Stimulated activated naive CD8-positive, alpha-beta T cell treated with anti-CD3 and anti-CD28 coated beads, Interleukin-15, amount 100 ng/mL, for 72 hours (primary cell): ENCODE measurements around the gene NRAP.
"Not testable (repeated sequence)": the region's sequence is repeated elsewhere in the genome, so short reads cannot be mapped to it uniquely, and the experiment has no call there.

Experiments
- ATAC-seq: fragments of 150-1000 bp; cut with Tn5 transposase; 2 replicates; pipeline ENCODE4 v1.10.0; 2021; ENCODE audit warnings: mild to moderate bottlenecking, moderate library complexity
- DNase-seq, 2 donors: peaks; one replicate each; pipeline ENCODE4 v3.0.0; 2021 to 2022
- H3K27ac Mint-ChIP-seq, 2 donors: one replicate each; pipeline ENCODE4 v1.8.0; 2022; ENCODE audit warnings: mild to moderate bottlenecking in 2 of 2, mixed read lengths in 2 of 2, moderate library complexity in 2 of 2
- H3K27me3 Mint-ChIP-seq: one replicate; pipeline ENCODE4 v1.8.0; 2022; ENCODE audit warnings: mixed read lengths
- H3K4me1 Mint-ChIP-seq: one replicate; pipeline ENCODE4 v1.8.0; 2022; ENCODE audit warnings: mild to moderate bottlenecking, mixed read lengths
- H3K4me3 Mint-ChIP-seq, 2 donors: one replicate each; pipeline ENCODE4 v1.8.0; 2022; ENCODE audit warnings: mild to moderate bottlenecking in 2 of 2, mixed read lengths in 2 of 2, moderate library complexity in 1 of 2
- H3K9me3 Mint-ChIP-seq, 2 donors: one replicate each; pipeline ENCODE4 v1.8.0; 2022; ENCODE audit warnings: mixed read lengths in 2 of 2

NRAP gene

GRCh38 chr10:113661332-113661731 lies 2.5 kb downstream of the NRAP start:
- Mint-ChIP-seq H3K27ac (no peak overlapping the region), H3K27me3 (peaks cover 20% of the 10 kb centered on the region), H3K9me3 (no peaks in the 10 kb centered on the region), H3K4me1 (peaks cover 5% of the 10 kb centered on the region), H3K4me3 (no peak overlapping the region)
- no peak for DNase-seq
- no peak for ATAC-seq

GRCh38 chr10:113657544-113657943 lies 6.3 kb downstream of the NRAP start:
- Mint-ChIP-seq H3K4me3 (no peak overlapping the region), H3K9me3 (no peaks in the 10 kb centered on the region)

GRCh38 chr10:113656896-113657295 lies 6.9 kb downstream of the NRAP start:
- no peak overlapping the region for H3K27ac Mint-ChIP-seq
- no peaks in the 10 kb centered on the region for H3K4me1 Mint-ChIP-seq
- DNase-seq (no peak), ATAC-seq (no peak)
- no peak overlapping the region for H3K4me3 Mint-ChIP-seq
- H3K27me3 Mint-ChIP-seq, result peaks cover 47% of the 10 kb centered on the region
- no peaks in the 10 kb centered on the region for H3K9me3 Mint-ChIP-seq

More at GRCh38 chr10:113657544-113657943, 6.3 kb downstream of the NRAP start:
- Mint-ChIP-seq H3K27ac (no peak overlapping the region), H3K4me1 (no peaks in the 10 kb centered on the region), H3K27me3 (peaks cover 45% of the 10 kb centered on the region)
- DNase-seq, result no peak
- ATAC-seq, result no peak

DNA sequence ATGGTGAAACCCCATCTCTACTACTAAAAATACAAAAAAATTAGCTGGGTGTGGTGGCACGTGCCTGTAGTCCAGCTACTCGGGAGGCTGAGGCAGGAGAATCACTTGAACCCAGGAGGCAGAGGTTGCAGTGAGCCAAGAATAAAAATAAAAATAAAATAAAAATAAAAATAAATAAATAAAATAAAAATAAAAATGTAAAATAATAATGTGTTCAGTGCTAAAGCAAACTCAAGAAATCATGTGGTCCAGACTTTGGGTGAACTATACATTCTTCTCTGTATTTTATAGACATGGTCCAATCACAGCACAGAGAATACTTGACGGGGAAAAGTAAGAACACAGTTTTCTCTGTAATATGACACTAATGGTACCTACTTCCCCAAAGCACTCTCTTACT lies 11.4 kb downstream of the NRAP start:
- H3K27me3 Mint-ChIP-seq, result peaks cover 53% of the 10 kb centered on the region
- not testable (repeated sequence) for H3K9me3 Mint-ChIP-seq, ATAC-seq, H3K4me1 Mint-ChIP-seq, H3K4me3 Mint-ChIP-seq, DNase-seq, H3K27ac Mint-ChIP-seq

DNA sequence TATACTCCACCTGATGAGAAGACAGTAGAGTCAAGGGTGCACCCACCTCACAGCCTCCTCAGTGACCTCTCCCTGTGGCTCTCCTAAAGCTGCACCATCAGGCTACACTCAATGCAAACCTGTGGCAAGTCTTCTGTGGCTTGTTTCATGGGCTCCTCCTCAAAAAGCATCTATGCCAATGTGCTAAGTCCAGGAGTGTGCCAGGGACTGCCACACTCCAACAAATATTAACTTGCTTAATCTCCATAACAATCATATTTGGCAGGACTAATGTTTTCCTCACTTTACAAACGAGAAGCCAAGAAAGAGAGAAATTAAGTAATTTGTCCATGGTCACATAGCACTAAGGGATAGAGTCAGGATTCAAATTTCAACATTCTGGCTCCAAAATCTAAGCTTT lies 11.9 kb downstream of the NRAP start:
- Mint-ChIP-seq H3K4me1 (no peaks in the 10 kb centered on the region), H3K27me3 (peaks cover 54% of the 10 kb centered on the region), H3K4me3 (no peak overlapping the region), H3K9me3 (peaks cover 0 to 7% of the 10 kb centered on the region in 2 donors), H3K27ac (no peak overlapping the region)
- ATAC-seq, result no peak
- DNase-seq, result no peak

DNA sequence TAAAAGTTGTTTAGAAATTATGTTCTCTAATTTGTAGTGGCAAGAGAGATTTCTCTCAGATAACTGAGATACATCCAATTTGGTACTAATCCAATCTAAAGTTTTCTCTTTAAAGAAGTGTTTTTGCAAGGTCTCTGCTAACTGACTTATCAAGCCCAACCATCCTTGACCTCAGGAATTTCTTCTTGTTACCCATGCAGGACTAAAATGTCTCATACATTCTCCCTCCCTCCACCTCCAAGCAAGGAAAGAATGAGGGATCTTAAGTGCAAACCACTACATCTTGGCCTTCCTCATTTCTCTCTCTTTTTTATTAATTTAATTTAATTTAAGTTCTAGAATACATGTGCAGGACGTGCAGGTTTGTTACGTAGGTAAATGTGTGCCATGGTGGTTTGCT lies 12.8 kb downstream of the NRAP start:
- DNase-seq (no peak), ATAC-seq (no peak)
- Mint-ChIP-seq H3K4me3 (no peak overlapping the region), H3K27ac (no peak overlapping the region), H3K27me3 (peaks cover 50% of the 10 kb centered on the region), H3K9me3 (peaks cover 0 to 7% of the 10 kb centered on the region in 2 donors), H3K4me1 (no peaks in the 10 kb centered on the region)

- Mint-ChIP-seq H3K4me1 (no peaks in the 10 kb centered on the region), H3K27me3 (peaks cover 47% of the 10 kb centered on the region), H3K4me3 (no peak overlapping the region), H3K9me3 (peaks cover 0 to 7% of the 10 kb centered on the region in 2 donors), H3K27ac (no peak overlapping the region)
- DNase-seq, result no peak
- no peak for ATAC-seq
Measured at GRCh38 chr10:113650172-113650571, 13.7 kb downstream of the NRAP start.

DNA sequence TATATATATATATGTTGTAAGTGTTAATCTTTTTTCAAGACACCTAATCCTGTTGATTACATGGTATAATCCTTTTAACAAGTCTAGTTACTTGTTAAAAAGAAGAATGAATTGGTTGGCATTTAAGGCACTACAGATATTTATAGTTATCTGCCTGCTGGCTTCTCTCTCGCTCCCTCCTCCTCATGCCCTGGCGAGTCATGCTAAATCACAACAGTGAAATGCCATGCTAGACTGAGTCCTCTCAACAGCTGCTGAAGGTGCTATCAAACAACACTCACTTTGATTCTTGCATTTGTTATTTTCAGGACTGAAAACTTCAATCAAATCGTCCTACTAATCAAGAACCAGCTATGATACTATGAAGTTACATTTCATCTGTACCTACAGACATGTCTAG lies 15.4 kb downstream of the NRAP start:
- H3K4me1 Mint-ChIP-seq, result peaks cover 7% of the 10 kb centered on the region
- DNase-seq, result no peak

DNA sequence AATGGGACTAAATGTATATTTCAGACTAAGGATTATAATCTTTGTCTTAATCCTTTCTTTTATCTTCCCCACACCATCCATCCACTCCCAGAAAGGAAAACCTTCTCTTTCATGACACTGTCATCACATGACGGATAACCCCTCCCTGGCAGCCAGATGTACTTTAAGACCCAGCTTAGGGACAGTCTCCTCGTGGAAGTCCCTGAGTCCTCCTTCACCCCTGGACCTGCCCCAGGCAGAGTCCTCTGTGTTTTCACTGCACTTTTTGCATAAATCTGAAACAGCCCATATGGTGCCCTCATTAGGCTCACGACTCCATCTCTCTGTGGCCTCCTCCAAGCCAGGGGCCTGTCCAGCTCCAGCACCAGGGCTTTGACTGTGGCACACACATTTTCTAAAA lies 16.0 kb downstream of the NRAP start:
- H3K4me3 Mint-ChIP-seq, result no peak overlapping the region
- peaks cover 42% of the 10 kb centered on the region for H3K27me3 Mint-ChIP-seq
- no peak for DNase-seq

More for the DNA sequence above, 15.4 kb downstream of the NRAP start:
- no peak for ATAC-seq
- Mint-ChIP-seq H3K9me3 (peaks cover 0 to 7% of the 10 kb centered on the region in 2 donors), H3K27me3 (peaks cover 40% of the 10 kb centered on the region), H3K4me3 (no peak overlapping the region), H3K27ac (no peak overlapping the region)

DNA sequence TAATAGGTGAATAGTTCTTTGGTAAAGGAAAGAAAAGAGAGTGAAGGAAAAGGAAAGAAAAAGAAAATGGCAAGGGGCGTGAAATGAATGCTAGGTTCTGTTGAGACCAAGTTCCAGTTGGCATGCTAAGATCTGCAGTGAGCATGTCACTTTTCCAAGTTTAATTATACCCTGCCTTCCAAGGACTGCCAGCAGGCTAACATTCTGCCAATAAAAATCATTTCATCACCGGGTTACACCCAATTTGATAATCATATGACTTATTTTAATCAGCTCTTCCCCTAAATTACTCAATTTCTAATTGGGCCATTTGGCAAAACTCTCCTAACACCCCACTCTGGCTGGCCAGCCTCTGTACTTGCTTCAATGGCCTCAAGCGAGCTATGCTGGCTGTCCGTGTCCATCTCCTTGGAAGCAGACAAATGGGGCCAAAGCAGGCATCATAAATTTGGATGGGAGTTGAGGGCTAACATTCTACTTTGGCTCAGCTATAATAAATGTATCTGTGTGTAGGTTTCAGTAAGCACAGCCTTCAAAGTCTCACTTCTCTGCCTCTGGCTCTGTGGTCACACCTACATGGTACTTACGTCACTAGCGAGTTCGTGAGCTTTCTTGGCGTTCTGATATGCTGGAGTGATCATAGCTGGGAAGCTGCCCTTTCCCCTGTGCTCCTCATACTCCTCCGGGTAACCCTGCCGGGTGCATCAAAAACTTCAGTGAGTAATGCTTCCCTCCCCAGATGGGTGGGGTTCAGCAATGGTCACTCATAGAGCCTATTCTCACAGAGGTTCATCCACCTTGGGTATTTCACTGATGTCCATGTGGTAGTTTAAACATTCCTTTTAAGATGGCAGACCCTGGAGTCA lies 17.3 kb downstream of the NRAP start:
- H3K4me3 Mint-ChIP-seq, result no peak overlapping the region

More for the DNA sequence above, 16.0 kb downstream of the NRAP start:
- no peak for ATAC-seq
- Mint-ChIP-seq H3K27ac (no peak overlapping the region), H3K9me3 (peaks cover 0 to 7% of the 10 kb centered on the region in 2 donors), H3K4me1 (peaks cover 7% of the 10 kb centered on the region)

GRCh38 chr10:113644185-113645120 lies 19.4 kb downstream of the NRAP start:
- Mint-ChIP-seq H3K9me3 (peaks cover 0 to 7% of the 10 kb centered on the region in 2 donors), H3K27me3 (peaks cover 60% of the 10 kb centered on the region), H3K4me1 (peaks cover 7% of the 10 kb centered on the region), H3K4me3 (no peak overlapping the region), H3K27ac (no peak overlapping the region)
- DNase-seq (no peak), ATAC-seq (peak; percentile 35)

More for the DNA sequence above, 17.3 kb downstream of the NRAP start:
- Mint-ChIP-seq H3K27me3 (peaks cover 43% of the 10 kb centered on the region), H3K27ac (no peak overlapping the region), H3K4me1 (peaks cover 7% of the 10 kb centered on the region), H3K9me3 (peaks cover 0 to 7% of the 10 kb centered on the region in 2 donors)
- no peak for DNase-seq
- no peak for ATAC-seq

DNA sequence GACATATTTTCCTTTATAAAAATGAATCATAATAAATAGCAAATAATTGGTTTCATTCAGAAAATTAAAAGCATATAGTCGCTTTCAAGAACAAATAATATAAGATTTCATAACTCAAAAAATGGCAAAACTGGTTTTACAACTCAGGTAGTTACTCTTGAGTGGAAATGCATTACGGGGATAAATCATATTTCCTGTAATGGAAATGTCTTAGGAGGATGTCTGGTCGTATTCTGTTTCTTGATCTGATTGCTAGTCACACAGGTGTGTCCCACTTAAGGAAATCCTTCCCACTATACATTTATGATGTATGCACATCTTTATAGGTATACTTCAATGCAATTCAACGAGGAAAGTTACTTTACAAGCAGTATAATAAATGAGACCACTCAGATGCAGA lies 20.7 kb downstream of the NRAP start:
- Mint-ChIP-seq H3K4me1 (peaks cover 7% of the 10 kb centered on the region), H3K27ac (no peak overlapping the region), H3K4me3 (no peak overlapping the region), H3K27me3 (peaks cover 60% of the 10 kb centered on the region), H3K9me3 (peaks cover 0 to 7% of the 10 kb centered on the region in 2 donors)
- DNase-seq (no peak), ATAC-seq (no peak)

- Mint-ChIP-seq H3K27me3 (peaks cover 54% of the 10 kb centered on the region), H3K27ac (no peak overlapping the region), H3K9me3 (no peaks in the 10 kb centered on the region), H3K4me3 (no peak overlapping the region), H3K4me1 (peaks cover 7% of the 10 kb centered on the region)
- no peak for DNase-seq
- no peak for ATAC-seq
Measured at GRCh38 chr10:113641702-113642101, 22.1 kb downstream of the NRAP start.

- peaks cover 68% of the 10 kb centered on the region for H3K27me3 Mint-ChIP-seq
- peak overlapping the region in 1 of 2 donors; percentile 2 for H3K27ac Mint-ChIP-seq
- no peak for DNase-seq
- peaks cover 7% of the 10 kb centered on the region for H3K4me1 Mint-ChIP-seq
- ATAC-seq, result no peak
- no peak overlapping the region for H3K4me3 Mint-ChIP-seq
- no peaks in the 10 kb centered on the region for H3K9me3 Mint-ChIP-seq
Measured at GRCh38 chr10:113639966-113640365, 23.9 kb downstream of the NRAP start.

DNA sequence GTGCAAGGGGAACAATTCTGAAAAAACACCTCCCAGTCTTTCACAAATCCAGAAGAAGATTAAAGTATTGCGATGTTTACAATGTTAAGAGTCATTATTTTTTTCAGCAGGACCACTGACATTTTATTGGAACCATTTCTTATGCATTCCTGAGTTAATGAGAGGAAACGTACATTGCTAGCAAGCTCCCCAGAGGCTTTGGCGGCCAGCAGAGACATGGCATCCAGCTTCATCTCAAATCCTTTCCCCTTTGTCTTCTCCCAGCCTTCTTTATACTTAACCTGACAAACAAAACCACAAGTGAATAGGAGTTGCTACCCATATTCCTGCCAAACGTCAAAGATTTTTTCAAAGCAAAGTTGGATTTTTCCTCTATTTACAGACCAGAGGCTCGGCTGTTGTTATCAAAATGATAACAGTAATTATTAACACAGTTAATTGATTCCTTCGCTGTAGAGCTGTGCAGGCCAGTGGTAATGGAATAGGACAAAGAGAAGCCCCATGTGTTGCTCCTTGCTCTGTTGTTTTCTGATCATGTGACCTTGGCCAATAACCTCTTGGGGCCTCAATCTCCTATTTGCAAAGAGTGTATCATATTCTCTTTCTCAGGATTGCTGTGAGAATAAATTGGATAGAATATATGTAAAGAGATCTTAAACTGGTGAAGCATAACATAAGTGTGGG lies 32.0 kb downstream of the NRAP start:
- Mint-ChIP-seq H3K27me3 (peaks cover 23% of the 10 kb centered on the region), H3K4me1 (no peaks in the 10 kb centered on the region), H3K9me3 (no peaks in the 10 kb centered on the region), H3K4me3 (no peak overlapping the region), H3K27ac (no peak overlapping the region)
- no peak for ATAC-seq
- no peak for DNase-seq
